Aorta (tissue), 5 donors: Measurements from ENCODE around the gene PRPF6. TPM values are rescaled to one million over a fixed set of nuclear protein-coding genes. Genes with fewer than 3 reads are reported as not detected.

ENCODE experiments used
- ATAC-seq: fragments of 200-7000 bp; cut with Tn5 transposase; one replicate; pipeline ENCODE4 v1.9.1; 2022; ENCODE audit warnings: moderate library complexity; ENCODE audit not compliant: low FRiP score
- DNase-seq, 2 donors: peaks; one replicate each; pipeline ENCODE4 v3.0.0-alpha.2; 2020
- H3K27ac ChIP-seq, 2 donors: one replicate each; pipeline ENCODE4 v1.5.1; 2013; ENCODE audit warnings: low read length in 2 of 2, mild to moderate bottlenecking in 2 of 2, moderate library complexity in 2 of 2, control low read depth in 1 of 2, inconsistent platforms in 1 of 2, low read depth in 1 of 2
- H3K27me3 ChIP-seq, 2 donors: one replicate each; pipeline ENCODE4 v1.6.1; 2013; ENCODE audit warnings: control low read depth in 1 of 2, low read length in 1 of 2, mild to moderate bottlenecking in 1 of 2, moderate library complexity in 1 of 2; ENCODE audit not compliant: insufficient read depth in 2 of 2, control insufficient read depth in 1 of 2
- H3K36me3 ChIP-seq, 2 donors: one replicate each; pipeline ENCODE4 v1.6.1; 2013; ENCODE audit warnings: control low read depth in 1 of 2, low read length in 1 of 2, mild to moderate bottlenecking in 1 of 2; ENCODE audit not compliant: insufficient read depth in 2 of 2, control insufficient read depth in 1 of 2
- H3K4me1 ChIP-seq, 2 donors: one replicate each; pipeline ENCODE4 v1.6.1; 2013; ENCODE audit warnings: low read length in 2 of 2, control low read depth in 1 of 2, mild to moderate bottlenecking in 1 of 2, moderate library complexity in 1 of 2; ENCODE audit not compliant: insufficient read depth in 2 of 2, control insufficient read depth in 1 of 2
- H3K4me3 ChIP-seq, 2 donors: one replicate each; pipeline ENCODE4 v1.5.1; 2013; ENCODE audit warnings: low read length in 2 of 2, control low read depth in 1 of 2, mild to moderate bottlenecking in 1 of 2
- H3K9me3 ChIP-seq: one replicate; pipeline ENCODE4 v1.6.1; 2013; ENCODE audit warnings: mild to moderate bottlenecking, low read length; ENCODE audit not compliant: control insufficient read depth
- WGBS, 2 donors: extraction: QIAGEN DNeasy Blood & Tissue Kit; methylation state at CpG; one replicate each; pipeline ENCODE4 v1.1.7; 2013; 5-methylcytosine and 5-hydroxymethylcytosine counted together
- intact Hi-C, 2 donors: fragments of 100-400 bp; cut with DNase I; formaldehyde crosslinking; loops; one replicate each; pipeline versions ENCODE4 v1.14.2 to v1.15.0; 2022
- polyA plus RNA-seq, 2 donors: library from polyadenylated mRNA; stranded (reverse); fragments of 200-250 nt; gene quantifications; one replicate each; pipeline ENCODE4 v1.2.3, GENCODE V29; 2013
- total RNA-seq, 2 donors: library from RNA; stranded (reverse); fragmentation: NEBNext Ultra II Directional; extraction: Animal tissue kit (Norgen Biotek cat#: 25700); gene quantifications; one replicate each; pipeline ENCODE4 v1.2.1, GENCODE V29; 2021
- donor health status: healthy with polysubstance abuse.
- donor health status: Bipolar disorder and iron deficiency.
- donor health status: DM: no; HTN: no; CAD: no.
- donor health status: DM: no; HTN: no; CAD: no.
- donor health status: DM: yes; HTN: yes; CAD: no.

The PRPF6 gene
- total and polyA plus RNA-seq, 4 donors = 20.9 to 59.1 (median 51.8) TPM

- ATAC-seq = peak; percentile 36
- Histone ChIP-seq H3K4me1 (no peaks in the 10 kb centered on the region), H3K9me3 (no peaks in the 10 kb centered on the region), H3K36me3 (no peaks in the 10 kb centered on the region), H3K4me3 (no peak overlapping the region), H3K27ac (no peak overlapping the region), H3K27me3 (no peaks in the 10 kb centered on the region)
- WGBS, 2 donors = 84 to 86% methylated on average over 14 to 15 of the region's 15 CpGs
- no peak for DNase-seq
- intact Hi-C loops = no loop called here
Observed at GRCh38 chr20:64051561-64052325, 70.8 kb downstream of the PRPF6 start.

GRCh38 chr20:64052326-64052722, 71.4 kb downstream of the PRPF6 start:
- H3K4me1 ChIP-seq = no peaks in the 10 kb centered on the region
- intact Hi-C loops = no loop called here
- H3K27ac ChIP-seq = no peak overlapping the region
- DNase-seq = no peak
- H3K9me3 ChIP-seq = no peaks in the 10 kb centered on the region
- no peak overlapping the region for H3K4me3 ChIP-seq
- H3K36me3 ChIP-seq = no peaks in the 10 kb centered on the region
- ATAC-seq = no peak
- WGBS, 2 donors = 82 to 91% methylated on average over 10 of the region's 10 CpGs
- no peaks in the 10 kb centered on the region for H3K27me3 ChIP-seq

- Histone ChIP-seq H3K27ac (no peak overlapping the region), H3K27me3 (no peaks in the 10 kb centered on the region), H3K4me1 (no peaks in the 10 kb centered on the region), H3K36me3 (no peaks in the 10 kb centered on the region), H3K4me3 (no peak overlapping the region), H3K9me3 (no peaks in the 10 kb centered on the region)
- intact Hi-C loops = no loop called here
- ATAC-seq (no peak), DNase-seq (no peak)
- 88 to 91% methylated on average over 33 of the region's 33 CpGs for WGBS, 2 donors
Observed at GRCh38 chr20:64052987-64053840, 72.3 kb downstream of the PRPF6 start.

- ATAC-seq (peak; percentile 12), DNase-seq (no peak)
- H3K27ac ChIP-seq = no peak overlapping the region
- H3K9me3 ChIP-seq = no peaks in the 10 kb centered on the region
- no peak overlapping the region for H3K4me3 ChIP-seq
- 29 to 36% methylated on average over 16 to 17 of the region's 17 CpGs for WGBS, 2 donors
- intact Hi-C loops = no loop called here
- H3K36me3 ChIP-seq = no peaks in the 10 kb centered on the region
- no peaks in the 10 kb centered on the region for H3K4me1 ChIP-seq
- no peaks in the 10 kb centered on the region for H3K27me3 ChIP-seq
Observed at GRCh38 chr20:64053841-64054661, 73.1 kb downstream of the PRPF6 start.

GRCh38 chr20:64055396-64055892, 74.5 kb downstream of the PRPF6 start:
- no peak for DNase-seq
- Histone ChIP-seq H3K4me3 (no peak overlapping the region), H3K36me3 (no peaks in the 10 kb centered on the region), H3K27ac (no peak overlapping the region), H3K9me3 (no peaks in the 10 kb centered on the region), H3K4me1 (no peaks in the 10 kb centered on the region), H3K27me3 (no peaks in the 10 kb centered on the region)
- intact Hi-C loops = no loop called here
- no peak for ATAC-seq
- WGBS, 2 donors = 52 to 53% methylated on average over 9 of the region's 9 CpGs

- no peaks in the 10 kb centered on the region for H3K36me3 ChIP-seq
- intact Hi-C loops = no loop called here
- H3K27ac ChIP-seq = no peak overlapping the region
- no peaks in the 10 kb centered on the region for H3K9me3 ChIP-seq
- no peaks in the 10 kb centered on the region for H3K27me3 ChIP-seq
- DNase-seq (no peak), ATAC-seq (peak; percentile 9)
- WGBS, 2 donors = 30 to 37% methylated on average over 21 to 22 of the region's 22 CpGs
- H3K4me3 ChIP-seq = no peak overlapping the region
- H3K4me1 ChIP-seq = no peaks in the 10 kb centered on the region
Observed at GRCh38 chr20:64055893-64056638, 75.1 kb downstream of the PRPF6 start.

- Histone ChIP-seq H3K27me3 (no peaks in the 10 kb centered on the region), H3K36me3 (no peaks in the 10 kb centered on the region), H3K9me3 (no peaks in the 10 kb centered on the region), H3K4me3 (no peak overlapping the region), H3K27ac (no peak overlapping the region), H3K4me1 (no peaks in the 10 kb centered on the region)
- 52 to 65% methylated on average over 7 of the region's 7 CpGs for WGBS, 2 donors
- DNase-seq = no peak
- ATAC-seq = no peak
- intact Hi-C loops = no loop called here
Observed at GRCh38 chr20:64056639-64056888, 75.6 kb downstream of the PRPF6 start.
